HepG2 (cell line): ENCODE results near the gene EFL1. TPM values are rescaled to one million over a fixed set of nuclear protein-coding genes. Genes with fewer than 3 reads are reported as not detected.
A peak's percentile ranks its signal among the peaks of the same experiment; 100 is the strongest.

ENCODE experiments used
- ARNT2 ChIP-seq: sonication (generic); formaldehyde crosslinking; IDR thresholded peaks from 2 replicates; pipeline ENCODE4 v1.8.0; 2022; ENCODE audit warnings: mild to moderate bottlenecking, low read depth, missing genetic modification reagents, moderate library complexity
- ARNTL ChIP-seq: sonication (generic); formaldehyde crosslinking; IDR thresholded peaks from 2 replicates; pipeline ENCODE4 v1.4.0; 2020; ENCODE audit warnings: mild to moderate bottlenecking, missing genetic modification reagents
- BRF2 ChIP-seq: sonication (generic); formaldehyde crosslinking; IDR thresholded peaks from 2 replicates; pipeline ENCODE4 v1.8.1; 2022; ENCODE audit warnings: mild to moderate bottlenecking, missing genetic modification reagents
- CCDC6 ChIP-seq: sonication (generic); formaldehyde crosslinking; IDR thresholded peaks from 2 replicates; pipeline ENCODE4 v1.8.1; 2022; ENCODE audit warnings: mild to moderate bottlenecking, missing genetic modification reagents, moderate library complexity
- FOXK2 ChIP-seq: fragments of 450-650 bp; IDR thresholded peaks from 2 replicates; pipeline ENCODE4 v1.6.1; 2016
- IKZF1 ChIP-seq: fragments of 450-650 bp; IDR thresholded peaks from 2 replicates; pipeline ENCODE4 v1.7.1; 2016
- ISX ChIP-seq: sonication (generic); formaldehyde crosslinking; conservative IDR thresholded peaks from 2 replicates; pipeline ENCODE4 v1.5.0; 2020; ENCODE audit warnings: missing genetic modification reagents
- KDM4B ChIP-seq: sonication (generic); formaldehyde crosslinking; IDR thresholded peaks from 2 replicates; pipeline ENCODE4 v1.4.0; 2020; ENCODE audit warnings: missing genetic modification reagents
- MEIS1 ChIP-seq: sonication (generic); formaldehyde crosslinking; IDR thresholded peaks from 2 replicates; pipeline ENCODE4 v1.9.0; 2021; ENCODE audit warnings: mild to moderate bottlenecking, missing genetic modification reagents, moderate library complexity, borderline replicate concordance
- MTA3 ChIP-seq: sonication (generic); formaldehyde crosslinking; IDR thresholded peaks from 2 replicates; pipeline ENCODE4 v1.4.0; 2020; ENCODE audit warnings: missing genetic modification reagents
- MYNN ChIP-seq: sonication (generic); formaldehyde crosslinking; IDR thresholded peaks from 2 replicates; pipeline ENCODE4 v1.4.0; 2020; ENCODE audit warnings: mild to moderate bottlenecking, low read depth, missing genetic modification reagents
- NFYB ChIP-seq: sonication (generic); formaldehyde crosslinking; IDR thresholded peaks from 2 replicates; pipeline ENCODE4 v1.4.0; 2020; ENCODE audit warnings: missing genetic modification reagents
- POGK ChIP-seq: sonication (generic); formaldehyde crosslinking; conservative IDR thresholded peaks from 2 replicates; pipeline ENCODE4 v1.8.0; 2022; ENCODE audit warnings: mild to moderate bottlenecking, moderate library complexity, missing genetic modification reagents
- SALL2 ChIP-seq: sonication (generic); formaldehyde crosslinking; IDR thresholded peaks from 2 replicates; pipeline ENCODE4 v1.8.1; 2023; ENCODE audit warnings: mild to moderate bottlenecking, missing genetic modification reagents, inconsistent platforms
- U2AF1 ChIP-seq: fragments of 200-400 bp; formaldehyde crosslinking; optimal IDR thresholded peaks from 2 replicates; pipeline ENCODE3; 2017; ENCODE audit warnings: mild to moderate bottlenecking, low read depth, low read length
- U2AF2 ChIP-seq: fragments of 200-400 bp; formaldehyde crosslinking; IDR thresholded peaks from 2 replicates; pipeline ENCODE4 v1.6.1; 2017; ENCODE audit warnings: low read depth, mild to moderate bottlenecking, low read length
- ZBTB21 ChIP-seq: sonication (generic); formaldehyde crosslinking; IDR thresholded peaks from 2 replicates; pipeline ENCODE4 v1.4.0; 2020; ENCODE audit warnings: missing genetic modification reagents
- ZFP36 ChIP-seq: fragments of 150-350 bp; IDR thresholded peaks from 2 replicates; pipeline ENCODE4 v1.6.1; 2018; ENCODE audit warnings: borderline replicate concordance, low read length, low read depth; ENCODE audit not compliant: partially characterized antibody
- ZKSCAN5 ChIP-seq: sonication (generic); formaldehyde crosslinking; IDR thresholded peaks from 2 replicates; pipeline ENCODE4 v1.5.1; 2020; ENCODE audit warnings: mild to moderate bottlenecking, missing genetic modification reagents
- ZNF18 ChIP-seq: sonication (generic); formaldehyde crosslinking; IDR thresholded peaks from 2 replicates; pipeline ENCODE4 v1.8.0; 2022; ENCODE audit warnings: mild to moderate bottlenecking, missing genetic modification reagents; ENCODE audit not compliant: insufficient replicate concordance
- ZNF337 ChIP-seq: sonication (generic); formaldehyde crosslinking; IDR thresholded peaks from 2 replicates; pipeline ENCODE4 v1.5.1; 2020; ENCODE audit warnings: missing genetic modification reagents, low read depth, mild to moderate bottlenecking, borderline replicate concordance
- ZNF382 ChIP-seq: sonication (generic); formaldehyde crosslinking; IDR thresholded peaks from 2 replicates; pipeline ENCODE4 v1.5.0; 2020; ENCODE audit warnings: missing genetic modification reagents, mild to moderate bottlenecking, borderline replicate concordance
- ZNF619 ChIP-seq: sonication (generic); formaldehyde crosslinking; IDR thresholded peaks from 2 replicates; pipeline ENCODE4 v1.4.0; 2020; ENCODE audit warnings: mild to moderate bottlenecking, missing genetic modification reagents
- ZNF713 ChIP-seq: sonication (generic); formaldehyde crosslinking; IDR thresholded peaks from 2 replicates; pipeline ENCODE4 v1.4.0; 2020; ENCODE audit warnings: mild to moderate bottlenecking, missing genetic modification reagents
- ZNF800 ChIP-seq: sonication (generic); formaldehyde crosslinking; IDR thresholded peaks from 2 replicates; pipeline ENCODE4 v1.4.0; 2020; ENCODE audit warnings: missing genetic modification reagents
- ZZZ3 ChIP-seq: sonication (generic); formaldehyde crosslinking; IDR thresholded peaks from 2 replicates; pipeline ENCODE4 v1.4.0; 2020; ENCODE audit warnings: missing genetic modification reagents, mild to moderate bottlenecking, borderline replicate concordance
- polyA plus RNA-seq, 8 experiments: library from polyadenylated mRNA; depleted of rRNA in 3 of 8; stranded (reverse) in 7 of 8; unstranded in 1 of 8; fragments of >200 nt; fragmentation: Illumina TruSeq in 4 of 8; extraction: Trizol in 4 of 8; gene quantifications; 2 replicates each; pipeline versions ENCODE4 v1.2.1 to v1.2.3, GENCODE V29; 2011 to 2016; ENCODE audit warnings: low read depth in 4 of 8, missing spikeins in 1 of 8, mixed read lengths in 1 of 8; ENCODE audit not compliant: insufficient read depth in 1 of 8
- total RNA-seq, 5 experiments: library from RNA; depleted of rRNA; stranded (reverse); fragments of >200 nt; fragmentation: Illumina TruSeq; extraction: Trizol; gene quantifications; 2 replicates each; pipeline ENCODE4 v1.2.3, GENCODE V29; 2016; ENCODE audit warnings: low read depth in 1 of 5

EFL1 gene
- total and polyA plus RNA-seq, 2 of the 13 experiments (the other 11 are each of a cell fraction or from before 2014, with no cell fraction given), result 6.4 to 12.0 TPM

GRCh38 chr15:82262422-82263026, at the start of gene EFL1, which contains the start of gene SAXO2 (continued):
- TF ChIP-seq BRF2 (CRISPR knock-in tag) (no peak), SALL2 (CRISPR knock-in tag) (no peak), ZBTB21 (CRISPR knock-in tag) (no peak), ZNF800 (CRISPR knock-in tag) (no peak), MTA3 (CRISPR knock-in tag) (no peak), ARNTL (CRISPR knock-in tag) (no peak), IKZF1 (no peak), KDM4B (CRISPR knock-in tag) (0 out of 2 replicates have a peak, but pooled peaks have one; percentile 18), ZNF382 (CRISPR knock-in tag) (no peak), ZNF619 (CRISPR knock-in tag) (no peak), ZNF337 (CRISPR knock-in tag) (no peak), ZNF713 (CRISPR knock-in tag) (no peak), POGK (CRISPR knock-in tag) (no peak), MEIS1 (no peak), NFYB (CRISPR knock-in tag) (no peak), ARNT2 (CRISPR knock-in tag) (no peak), ISX (CRISPR knock-in tag) (no peak), U2AF1 (no peak), CCDC6 (CRISPR knock-in tag) (no peak), MYNN (CRISPR knock-in tag) (no peak), ZZZ3 (no peak), FOXK2 (no peak), ZFP36 (no peak), U2AF2 (peak; percentile 90; the same call in 1 of the 2 replicates), ZKSCAN5 (CRISPR knock-in tag) (no peak), ZNF18 (no peak)
